ENCODE results near the gene GPX1. TPM values are rescaled to one million over a fixed set of nuclear protein-coding genes. Genes with fewer than 3 reads are reported as not detected.
A peak's percentile ranks its signal among the peaks of the same experiment; 100 is the strongest.
"Not testable (repeated sequence)": the region's sequence is repeated elsewhere in the genome, so short reads cannot be mapped to it uniquely, and the experiment has no call there.

The GPX1 gene
- total RNA-seq, 4 donors from 2014 or later: 155 to 485 (median 274) TPM

- Histone ChIP-seq H3K4me3 (no peak overlapping the region), H3K27me3 (no peaks in the 10 kb centered on the region), H3K4me1 (peaks cover 0 to 11% (median 3%) of the 10 kb centered on the region in 4 donors), H3K36me3 (peaks cover 0 to 54% (median 19%) of the 10 kb centered on the region in 4 donors), H3K9me3 (no peaks in the 10 kb centered on the region), H3K27ac (peak overlapping the region in 1 of 4 donors; percentile 3)
- TF ChIP-seq POLR2A (IDR thresholded peaks at IDR 0.05): no peak
- no peak for TF ChIP-seq CTCF (IDR thresholded peaks at IDR 0.05)
- no peak for TF ChIP-seq EP300 (IDR thresholded peaks at IDR 0.05; ENCODE audit: low read depth)
- no peak for TF ChIP-seq POLR2AphosphoS5 (IDR thresholded peaks at IDR 0.05)
- intact Hi-C loops (cut with DNase I; ENCODE audit: low total_unique reads): no loop called here
- in situ Hi-C loops (cut with MboI; ENCODE audit: low pct_ligation_motif_present in 1 of 4, low pct_unique_long_range_greater_than_20kb in 1 of 4, low sequenced_read_pairs in 3 of 4): loop anchor here in 2 of 4 donors (25.0 kb wide), 1 partner anchor 104 kb away; the partner anchor contains the start of gene NICN1 (in 2 of the 2)
- DNase-seq: no peak
- WGBS, 2 donors (ENCODE audit: low coverage in 1 of 2): 73 to 77% methylated on average over 2 to 3 of the region's 3 CpGs
Measured at GRCh38 chr3:49333091-49333490, 25.1 kb downstream of the GPX1 start.

- no peaks in the 10 kb centered on the region for H3K27me3 ChIP-seq
- in situ Hi-C loops (cut with MboI; ENCODE audit: low pct_ligation_motif_present in 1 of 4, low pct_unique_long_range_greater_than_20kb in 1 of 4, low sequenced_read_pairs in 3 of 4): loop anchor here in 2 of 4 donors (25.0 kb wide), 1 partner anchor 108 kb away; the partner anchor contains the start of gene NICN1 (in 2 of the 2)
- peaks cover 0 to 78% (median 30%) of the 10 kb centered on the region in 4 donors for H3K36me3 ChIP-seq
- no peaks in the 10 kb centered on the region for H3K9me3 ChIP-seq
- no peaks in the 10 kb centered on the region for H3K4me1 ChIP-seq
- no peak overlapping the region for H3K27ac ChIP-seq
- intact Hi-C loops (cut with DNase I; ENCODE audit: low total_unique reads): no loop called here
- WGBS, 2 donors (ENCODE audit: low coverage in 1 of 2): 96% methylated on average over 4 of the region's 4 CpGs; no CpG with 5 or more reads in 1 of the 2 donors
- H3K4me3 ChIP-seq: no peak overlapping the region
- DNase-seq: no peak
- TF ChIP-seq POLR2A (IDR thresholded peaks at IDR 0.05) (no peak), POLR2AphosphoS5 (IDR thresholded peaks at IDR 0.05) (no peak), CTCF (IDR thresholded peaks at IDR 0.05) (no peak), EP300 (IDR thresholded peaks at IDR 0.05; ENCODE audit: low read depth) (no peak)
Measured at GRCh38 chr3:49329186-49329585, 29.0 kb downstream of the GPX1 start.

GRCh38 chr3:49328350-49328749 is 29.8 kb downstream of the GPX1 start:
- H3K9me3 ChIP-seq; intact Hi-C loops (cut with DNase I; ENCODE audit: low total_unique reads); H3K27ac ChIP-seq; H3K4me3 ChIP-seq; DNase-seq; H3K4me1 ChIP-seq; H3K27me3 ChIP-seq: not testable (repeated sequence)
- H3K36me3 ChIP-seq: peaks cover 0 to 79% (median 28%) of the 10 kb centered on the region in 4 donors
- WGBS, 2 donors (ENCODE audit: low coverage in 1 of 2): 86 to 96% methylated on average over 1 to 2 of the region's 2 CpGs
- in situ Hi-C loops (cut with MboI; ENCODE audit: low pct_ligation_motif_present in 1 of 4, low pct_unique_long_range_greater_than_20kb in 1 of 4, low sequenced_read_pairs in 3 of 4): loop anchor here in 2 of 4 donors (25.0 kb wide), 1 partner anchor 109 kb away; the partner anchor contains the start of gene NICN1 (in 2 of the 2)

- TF ChIP-seq POLR2AphosphoS5 (IDR thresholded peaks at IDR 0.05) (no peak), CTCF (IDR thresholded peaks at IDR 0.05) (peak in 3 of 5 experiments; percentile 9 to 33 (median 22))
- intact Hi-C loops (cut with DNase I; ENCODE audit: low total_unique reads) (no loop called here), in situ Hi-C loops (cut with MboI; ENCODE audit: low pct_ligation_motif_present in 1 of 4, low pct_unique_long_range_greater_than_20kb in 1 of 4, low sequenced_read_pairs in 3 of 4) (loop anchor here in 2 of 4 donors (25.0 kb wide), 1 partner anchor 110 kb away; the partner anchor contains the start of gene NICN1 (in 2 of the 2))
- no peak overlapping the region for H3K27ac ChIP-seq
- no peaks in the 10 kb centered on the region for H3K9me3 ChIP-seq
- H3K4me3 ChIP-seq: no peak overlapping the region
- H3K36me3 ChIP-seq: peaks cover 0 to 81% (median 26%) of the 10 kb centered on the region in 4 donors
- WGBS, 2 donors (ENCODE audit: low coverage in 1 of 2): 80 to 81% methylated on average over 3 to 7 of the region's 7 CpGs
- DNase-seq: no peak
- H3K4me1 ChIP-seq: no peaks in the 10 kb centered on the region
- no peaks in the 10 kb centered on the region for H3K27me3 ChIP-seq
Measured at GRCh38 chr3:49327485-49327884, 30.7 kb downstream of the GPX1 start.
